GM10266 (cell line): ENCODE results near the gene RPS4Y2.

Source experiments
- DNase-seq: peaks from one replicate; pipeline ENCODE4 v3.0.0; 2012; ENCODE audit errors: extremely low spot score
- CTCF ChIP-seq: IDR thresholded peaks from 2 replicates; pipeline ENCODE4 v1.5.1; 2012; ENCODE audit warnings: mild to moderate bottlenecking, low read depth; ENCODE audit not compliant: control insufficient read depth, insufficient read depth; ENCODE audit errors: missing control alignments

RPS4Y2 gene

GRCh38 chrY:20781408-20781807, 25.5 kb downstream of the RPS4Y2 start:
- no peak for TF ChIP-seq CTCF
- DNase-seq = no peak

DNA sequence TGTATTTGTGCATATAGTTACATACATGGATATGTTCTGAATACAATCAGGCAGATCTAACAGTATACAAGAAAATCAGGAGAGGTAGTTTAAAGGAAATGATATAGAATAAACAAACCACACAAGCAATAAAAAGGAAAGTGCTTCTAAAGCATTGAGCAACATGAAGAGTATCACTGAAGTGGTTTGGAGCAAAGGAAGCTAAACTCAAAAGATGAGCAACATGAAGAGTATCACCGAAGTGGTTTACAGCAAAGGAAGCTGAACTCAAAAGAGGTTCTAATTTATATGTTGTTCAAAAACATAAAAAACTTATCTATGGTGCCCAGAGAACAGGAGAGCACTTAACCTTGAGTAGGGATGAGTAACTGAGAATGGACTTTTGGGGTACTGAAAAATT, 29.1 kb downstream of the RPS4Y2 start:
- TF ChIP-seq CTCF = no peak
- no peak for DNase-seq

GRCh38 chrY:20787076-20787475, 31.2 kb downstream of the RPS4Y2 start:
- TF ChIP-seq CTCF = no peak

GRCh38 chrY:20798351-20799049, 42.6 kb downstream of the RPS4Y2 start:
- TF ChIP-seq CTCF = no peak
- peak; percentile 11 for DNase-seq

More at GRCh38 chrY:20787076-20787475, 31.2 kb downstream of the RPS4Y2 start:
- DNase-seq = no peak

DNA sequence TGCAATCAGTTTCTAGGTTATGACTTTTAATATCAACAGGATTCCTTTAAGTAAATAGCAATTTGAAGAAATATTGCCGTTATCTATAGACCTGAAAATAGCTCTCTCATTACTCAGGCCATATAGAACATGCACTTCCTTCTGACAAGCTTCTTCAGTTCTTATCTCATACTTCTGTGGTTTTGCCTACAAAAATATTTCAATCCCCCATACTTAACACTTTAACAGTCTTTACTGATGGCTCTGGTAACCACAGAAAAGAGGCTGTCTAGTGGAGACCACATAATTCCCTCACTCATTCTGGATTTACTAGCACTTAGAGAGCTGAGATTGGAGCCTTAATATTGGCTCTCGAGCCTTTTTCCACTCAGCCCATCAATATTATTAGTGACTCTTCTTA, 46.8 kb downstream of the RPS4Y2 start:
- TF ChIP-seq CTCF = no peak
- no peak for DNase-seq

DNA sequence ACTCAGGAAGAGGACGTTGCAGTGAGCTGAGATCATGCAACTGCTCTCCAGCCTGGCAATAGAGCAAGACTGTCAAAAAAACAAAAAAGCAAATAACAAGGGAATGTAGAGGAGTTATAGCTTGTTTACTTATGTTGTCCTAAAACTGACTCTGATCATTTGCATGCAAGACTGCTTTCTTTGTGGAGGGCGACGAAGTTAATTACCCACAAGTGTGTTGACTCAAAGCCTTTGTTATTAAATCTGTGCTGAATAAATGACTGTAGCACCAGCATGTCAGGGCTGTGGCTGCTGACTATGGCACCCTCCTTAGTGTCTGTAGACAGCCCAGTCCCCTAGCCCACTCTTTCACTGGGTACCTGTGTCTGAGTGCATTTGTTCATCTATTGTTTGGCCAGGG, 50.3 kb downstream of the RPS4Y2 start:
- no peak for TF ChIP-seq CTCF
- no peak for DNase-seq

DNA sequence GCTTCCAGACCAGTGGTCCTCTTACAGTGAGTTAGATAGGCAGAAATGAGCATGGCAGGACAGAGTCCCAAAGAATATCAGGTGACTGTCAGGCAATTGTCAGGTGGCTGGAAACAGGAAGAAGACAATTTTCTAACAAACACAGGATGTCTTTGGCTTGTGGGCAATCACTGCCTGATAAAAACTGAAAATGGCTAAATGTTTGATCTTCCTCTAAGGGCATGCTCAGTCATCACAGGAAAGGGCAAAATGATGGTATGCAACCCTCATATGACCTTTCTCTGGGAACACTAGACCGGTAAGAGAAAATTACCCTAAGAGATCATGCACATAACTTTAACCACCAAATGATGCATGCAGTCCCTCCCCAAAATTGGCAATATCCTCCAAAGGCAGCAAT, 57.6 kb downstream of the RPS4Y2 start:
- no peak for DNase-seq
- TF ChIP-seq CTCF = no peak
